Measurements from ENCODE around the gene DGKB.

DNA sequence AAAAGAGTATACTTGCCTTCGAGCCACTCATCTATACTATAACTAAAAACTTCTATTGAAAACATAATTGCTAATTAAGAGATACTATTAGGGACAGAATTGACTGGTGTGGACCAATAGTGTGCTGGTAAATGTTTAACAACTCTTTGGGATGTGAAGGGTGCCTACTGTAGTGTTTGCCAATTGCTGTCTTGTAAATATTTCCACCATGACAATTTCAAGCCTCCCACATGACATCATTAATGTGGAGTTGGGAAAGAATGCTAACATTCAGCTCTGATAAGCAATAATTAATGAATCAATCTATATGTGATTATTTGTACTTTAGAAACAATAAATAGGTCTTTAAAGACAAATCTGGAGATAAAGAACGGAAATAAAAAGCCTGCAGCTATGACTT lies 136.8 kb downstream of the DGKB start:
- TF ChIP-seq EHMT2 (IDR thresholded peaks at IDR 0.05; ENCODE audit: low read depth) (no peak), NPAS2 (CRISPR knock-in tag; IDR thresholded peaks at IDR 0.05; ENCODE audit: borderline replicate concordance) (no peak), POLR2A (IDR thresholded peaks at IDR 0.05; ENCODE audit: low read length) (no peak), NR3C1 (IDR thresholded peaks at IDR 0.05) (no peak), CEBPB (IDR thresholded peaks at IDR 0.05) (no peak), MAZ (IDR thresholded peaks at IDR 0.05; ENCODE audit: borderline replicate concordance, low read depth, low read length) (no peak)
- TF ChIP-seq, protein P1, sequence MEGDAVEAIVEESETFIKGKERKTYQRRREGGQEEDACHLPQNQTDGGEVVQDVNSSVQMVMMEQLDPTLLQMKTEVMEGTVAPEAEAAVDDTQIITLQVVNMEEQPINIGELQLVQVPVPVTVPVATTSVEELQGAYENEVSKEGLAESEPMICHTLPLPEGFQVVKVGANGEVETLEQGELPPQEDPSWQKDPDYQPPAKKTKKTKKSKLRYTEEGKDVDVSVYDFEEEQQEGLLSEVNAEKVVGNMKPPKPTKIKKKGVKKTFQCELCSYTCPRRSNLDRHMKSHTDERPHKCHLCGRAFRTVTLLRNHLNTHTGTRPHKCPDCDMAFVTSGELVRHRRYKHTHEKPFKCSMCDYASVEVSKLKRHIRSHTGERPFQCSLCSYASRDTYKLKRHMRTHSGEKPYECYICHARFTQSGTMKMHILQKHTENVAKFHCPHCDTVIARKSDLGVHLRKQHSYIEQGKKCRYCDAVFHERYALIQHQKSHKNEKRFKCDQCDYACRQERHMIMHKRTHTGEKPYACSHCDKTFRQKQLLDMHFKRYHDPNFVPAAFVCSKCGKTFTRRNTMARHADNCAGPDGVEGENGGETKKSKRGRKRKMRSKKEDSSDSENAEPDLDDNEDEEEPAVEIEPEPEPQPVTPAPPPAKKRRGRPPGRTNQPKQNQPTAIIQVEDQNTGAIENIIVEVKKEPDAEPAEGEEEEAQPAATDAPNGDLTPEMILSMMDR (IDR thresholded peaks at IDR 0.05) = no peak
- TF ChIP-seq, protein P2, sequence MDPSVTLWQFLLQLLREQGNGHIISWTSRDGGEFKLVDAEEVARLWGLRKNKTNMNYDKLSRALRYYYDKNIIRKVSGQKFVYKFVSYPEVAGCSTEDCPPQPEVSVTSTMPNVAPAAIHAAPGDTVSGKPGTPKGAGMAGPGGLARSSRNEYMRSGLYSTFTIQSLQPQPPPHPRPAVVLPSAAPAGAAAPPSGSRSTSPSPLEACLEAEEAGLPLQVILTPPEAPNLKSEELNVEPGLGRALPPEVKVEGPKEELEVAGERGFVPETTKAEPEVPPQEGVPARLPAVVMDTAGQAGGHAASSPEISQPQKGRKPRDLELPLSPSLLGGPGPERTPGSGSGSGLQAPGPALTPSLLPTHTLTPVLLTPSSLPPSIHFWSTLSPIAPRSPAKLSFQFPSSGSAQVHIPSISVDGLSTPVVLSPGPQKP (IDR thresholded peaks at IDR 0.05; ENCODE audit: low read depth, low read length) = no peak
- TF ChIP-seq, protein P3, sequence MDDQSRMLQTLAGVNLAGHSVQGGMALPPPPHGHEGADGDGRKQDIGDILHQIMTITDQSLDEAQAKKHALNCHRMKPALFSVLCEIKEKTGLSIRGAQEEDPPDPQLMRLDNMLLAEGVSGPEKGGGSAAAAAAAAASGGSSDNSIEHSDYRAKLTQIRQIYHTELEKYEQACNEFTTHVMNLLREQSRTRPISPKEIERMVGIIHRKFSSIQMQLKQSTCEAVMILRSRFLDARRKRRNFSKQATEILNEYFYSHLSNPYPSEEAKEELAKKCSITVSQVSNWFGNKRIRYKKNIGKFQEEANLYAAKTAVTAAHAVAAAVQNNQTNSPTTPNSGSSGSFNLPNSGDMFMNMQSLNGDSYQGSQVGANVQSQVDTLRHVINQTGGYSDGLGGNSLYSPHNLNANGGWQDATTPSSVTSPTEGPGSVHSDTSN (IDR thresholded peaks at IDR 0.05) = no peak
- TF ChIP-seq, protein P4, sequence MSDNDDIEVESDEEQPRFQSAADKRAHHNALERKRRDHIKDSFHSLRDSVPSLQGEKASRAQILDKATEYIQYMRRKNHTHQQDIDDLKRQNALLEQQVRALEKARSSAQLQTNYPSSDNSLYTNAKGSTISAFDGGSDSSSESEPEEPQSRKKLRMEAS (IDR thresholded peaks at IDR 0.05) = no peak

All from A549 (cell line).